Measurements from ENCODE around the gene CCDC158.

- TF ChIP-seq CREB1 (IDR thresholded peaks at IDR 0.05; ENCODE audit: low read depth), result no peak
- TF ChIP-seq, protein P1, sequence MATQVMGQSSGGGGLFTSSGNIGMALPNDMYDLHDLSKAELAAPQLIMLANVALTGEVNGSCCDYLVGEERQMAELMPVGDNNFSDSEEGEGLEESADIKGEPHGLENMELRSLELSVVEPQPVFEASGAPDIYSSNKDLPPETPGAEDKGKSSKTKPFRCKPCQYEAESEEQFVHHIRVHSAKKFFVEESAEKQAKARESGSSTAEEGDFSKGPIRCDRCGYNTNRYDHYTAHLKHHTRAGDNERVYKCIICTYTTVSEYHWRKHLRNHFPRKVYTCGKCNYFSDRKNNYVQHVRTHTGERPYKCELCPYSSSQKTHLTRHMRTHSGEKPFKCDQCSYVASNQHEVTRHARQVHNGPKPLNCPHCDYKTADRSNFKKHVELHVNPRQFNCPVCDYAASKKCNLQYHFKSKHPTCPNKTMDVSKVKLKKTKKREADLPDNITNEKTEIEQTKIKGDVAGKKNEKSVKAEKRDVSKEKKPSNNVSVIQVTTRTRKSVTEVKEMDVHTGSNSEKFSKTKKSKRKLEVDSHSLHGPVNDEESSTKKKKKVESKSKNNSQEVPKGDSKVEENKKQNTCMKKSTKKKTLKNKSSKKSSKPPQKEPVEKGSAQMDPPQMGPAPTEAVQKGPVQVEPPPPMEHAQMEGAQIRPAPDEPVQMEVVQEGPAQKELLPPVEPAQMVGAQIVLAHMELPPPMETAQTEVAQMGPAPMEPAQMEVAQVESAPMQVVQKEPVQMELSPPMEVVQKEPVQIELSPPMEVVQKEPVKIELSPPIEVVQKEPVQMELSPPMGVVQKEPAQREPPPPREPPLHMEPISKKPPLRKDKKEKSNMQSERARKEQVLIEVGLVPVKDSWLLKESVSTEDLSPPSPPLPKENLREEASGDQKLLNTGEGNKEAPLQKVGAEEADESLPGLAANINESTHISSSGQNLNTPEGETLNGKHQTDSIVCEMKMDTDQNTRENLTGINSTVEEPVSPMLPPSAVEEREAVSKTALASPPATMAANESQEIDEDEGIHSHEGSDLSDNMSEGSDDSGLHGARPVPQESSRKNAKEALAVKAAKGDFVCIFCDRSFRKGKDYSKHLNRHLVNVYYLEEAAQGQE (IDR thresholded peaks at IDR 0.05; ENCODE audit: low read depth), result no peak
- TF ChIP-seq TCF12 (IDR thresholded peaks at IDR 0.05; ENCODE audit: low read depth), result no peak
- TF ChIP-seq CEBPB (IDR thresholded peaks at IDR 0.05), result no peak
Measured at GRCh38 chr4:76270244-76271175, 150.4 kb downstream of the CCDC158 start.
